H1 (cell line): ENCODE results near the gene ZSWIM6. TPM values are rescaled to one million over a fixed set of nuclear protein-coding genes. Genes with fewer than 3 reads are reported as not detected.

Experiments used
- CTCF ChIA-PET: fragments of 300-600 bp; sonication (Branson Sonifier 250); formaldehyde crosslinking; loops from one replicate; lab custom pipeline; 2021; ENCODE audit not compliant: partially characterized antibody; lab: Charles Lee
- POLR2A ChIA-PET: fragments of 300-600 bp; sonication (Branson Sonifier 250); formaldehyde crosslinking; loops from one replicate; lab custom pipeline; 2021; ENCODE audit warnings: inconsistent platforms; ENCODE audit not compliant: partially characterized antibody; lab: Charles Lee
- DNase-seq, 2 experiments: peaks; one replicate each; pipeline versions ENCODE4 v3.0.0 to v3.0.0-alpha.2; 2010 to 2022; ENCODE audit warnings: low spot score in 2 of 2, low read depth in 1 of 2, mixed read lengths in 1 of 2
- FAIRE-seq: peaks from 2 replicates; lab custom pipeline; 2011; peaks lifted over from hg19 to GRCh38; lab: Jason Lieb, UNC
- H2AFZ ChIP-seq: 2 replicates; pipeline ENCODE4 v1.8.1; 2012; ENCODE audit warnings: low read length, inconsistent platforms
- H2AK5ac ChIP-seq: 2 replicates; pipeline ENCODE4 v1.6.1; 2013; ENCODE audit warnings: low read depth, low read length
- H2BK120ac ChIP-seq: replicated peaks from 2 replicates; pipeline ENCODE3; 2013; ENCODE audit warnings: low read depth, low read length, inconsistent platforms
- H2BK12ac ChIP-seq: 2 replicates; pipeline ENCODE4 v1.6.1; 2013; ENCODE audit warnings: low read depth, low read length
- H2BK15ac ChIP-seq: 2 replicates; pipeline ENCODE4 v1.6.1; 2013; ENCODE audit warnings: low read length
- H2BK20ac ChIP-seq: 2 replicates; pipeline ENCODE4 v1.6.1; 2013; ENCODE audit warnings: low read length
- H2BK5ac ChIP-seq: 2 replicates; pipeline ENCODE4 v1.6.1; 2013; ENCODE audit warnings: low read depth, low read length
- H3K14ac ChIP-seq: 2 replicates; pipeline ENCODE4 v1.6.1; 2013; ENCODE audit warnings: inconsistent platforms; ENCODE audit not compliant: insufficient read length
- H3K18ac ChIP-seq: 2 replicates; pipeline ENCODE4 v1.6.1; 2013; ENCODE audit warnings: low read length; ENCODE audit errors: extremely low read depth
- H3K23ac ChIP-seq: 2 replicates; pipeline ENCODE4 v1.6.1; 2013; ENCODE audit warnings: inconsistent platforms; ENCODE audit not compliant: insufficient read length
- H3K23me2 ChIP-seq: 2 replicates; pipeline ENCODE4 v1.6.1; 2013; ENCODE audit warnings: low read depth, low read length
- H3K27ac ChIP-seq: 2 replicates; pipeline ENCODE4 v1.6.1; 2011; ENCODE audit warnings: low read depth, low read length, inconsistent platforms
- H3K27me3 ChIP-seq, 4 experiments: replicated peaks in 1 of 4; 1 replicate in 1 of 4; 2 replicates in 3 of 4; pipeline versions ENCODE4 v1.6.1 to v1.8.1; 2011 to 2013; ENCODE audit warnings: low read length in 3 of 4, mild to moderate bottlenecking in 3 of 4, inconsistent platforms in 2 of 4, mixed read lengths in 2 of 4, moderate library complexity in 1 of 4; ENCODE audit not compliant: control insufficient read depth in 3 of 4, insufficient read depth in 3 of 4; ENCODE audit errors: extremely low read depth in 1 of 4
- H3K36me3 ChIP-seq, 4 experiments: 2 replicates each; pipeline versions ENCODE4 v1.6.1 to v1.8.1; 2011 to 2013; ENCODE audit warnings: mild to moderate bottlenecking in 4 of 4, low read length in 3 of 4, moderate library complexity in 2 of 4, control low read depth in 1 of 4, inconsistent platforms in 1 of 4; ENCODE audit not compliant: insufficient read depth in 4 of 4, control insufficient read depth in 2 of 4
- H3K4ac ChIP-seq: replicated peaks from 2 replicates; pipeline ENCODE3; 2013; ENCODE audit warnings: low read length, low read depth, mixed read lengths, inconsistent platforms; ENCODE audit not compliant: insufficient read length
- H3K4me1 ChIP-seq, 4 experiments: replicated peaks in 1 of 4; 1 replicate in 1 of 4; 2 replicates in 3 of 4; pipeline versions ENCODE4 v1.6.1 to v1.8.1; 2011 to 2013; ENCODE audit warnings: low read length in 3 of 4, inconsistent platforms in 2 of 4, mixed read lengths in 1 of 4; ENCODE audit not compliant: insufficient read depth in 4 of 4, control insufficient read depth in 3 of 4
- H3K4me2 ChIP-seq, 2 experiments: 2 replicates each; pipeline versions ENCODE4 v1.6.1 to v1.8.1; 2011 to 2013; ENCODE audit warnings: low read depth in 2 of 2, low read length in 2 of 2, control low read depth in 1 of 2, inconsistent platforms in 1 of 2, mild to moderate bottlenecking in 1 of 2; ENCODE audit not compliant: insufficient read depth in 1 of 2
- H3K4me3 ChIP-seq, 4 experiments: fragments of 200-600, 300-600 bp in 1 of 4; sonication (generic), shearing (Covaris generic), sonication (Bioruptor Twin) in 1 of 4; 2 replicates each; pipeline versions ENCODE4 v1.5.1 to v1.8.1; 2011 to 2016; ENCODE audit warnings: low read length in 4 of 4, low read depth in 3 of 4, control low read depth in 2 of 4, inconsistent platforms in 2 of 4, mild to moderate bottlenecking in 2 of 4, mixed read lengths in 1 of 4, moderate library complexity in 1 of 4; ENCODE audit not compliant: insufficient read depth in 2 of 4; ENCODE audit errors: extremely low read depth in 1 of 4
- H3K56ac ChIP-seq: replicated peaks from 2 replicates; pipeline ENCODE3; 2013; ENCODE audit warnings: low read depth, mild to moderate bottlenecking, mixed read lengths, low read length, inconsistent platforms; ENCODE audit not compliant: insufficient read length
- H3K79me1 ChIP-seq: 2 replicates; pipeline ENCODE4 v1.6.1; 2013; ENCODE audit warnings: low read depth, low read length, control low read depth
- H3K79me2 ChIP-seq, 2 experiments: 2 replicates each; pipeline versions ENCODE4 v1.6.1 to v1.8.1; 2012 to 2013; ENCODE audit warnings: low read length in 2 of 2, mild to moderate bottlenecking in 2 of 2, inconsistent platforms in 1 of 2; ENCODE audit not compliant: insufficient read depth in 2 of 2, control insufficient read depth in 1 of 2
- H3K9ac ChIP-seq, 4 experiments: replicated peaks in 1 of 4; 1 replicate in 1 of 4; 2 replicates in 3 of 4; pipeline versions ENCODE4 v1.6.1 to v1.8.1; 2011 to 2013; ENCODE audit warnings: low read depth in 3 of 4, low read length in 3 of 4, control low read depth in 2 of 4, mild to moderate bottlenecking in 2 of 4, moderate library complexity in 2 of 4, inconsistent platforms in 1 of 4; ENCODE audit errors: extremely low read depth in 1 of 4
- H3K9me3 ChIP-seq, 2 experiments: 2 replicates each; pipeline versions ENCODE4 v1.6.1 to v1.8.1; 2012 to 2013; ENCODE audit warnings: mild to moderate bottlenecking in 2 of 2, moderate library complexity in 2 of 2, control low read depth in 1 of 2, inconsistent platforms in 1 of 2, low read depth in 1 of 2, low read length in 1 of 2, mixed read lengths in 1 of 2; ENCODE audit not compliant: insufficient read depth in 2 of 2
- H4K20me1 ChIP-seq, 2 experiments: replicated peaks in 1 of 2; 2 replicates each; pipeline versions ENCODE3 to v1.8.1; 2011 to 2013; ENCODE audit warnings: inconsistent platforms in 2 of 2, low read length in 2 of 2, mild to moderate bottlenecking in 1 of 2; ENCODE audit not compliant: insufficient read depth in 2 of 2, control insufficient read depth in 1 of 2
- H4K5ac ChIP-seq: 2 replicates; pipeline ENCODE4 v1.6.1; 2013; ENCODE audit warnings: low read length, low read depth, mixed read lengths, inconsistent platforms; ENCODE audit not compliant: insufficient read length
- H4K8ac ChIP-seq: 2 replicates; pipeline ENCODE4 v1.8.0; 2013; ENCODE audit warnings: mild to moderate bottlenecking, moderate library complexity, low read length, inconsistent platforms; ENCODE audit not compliant: insufficient read depth; ENCODE audit errors: extremely low read depth
- H4K91ac ChIP-seq: replicated peaks from 2 replicates; pipeline ENCODE3; 2013; ENCODE audit warnings: low read length, mixed read lengths, inconsistent platforms; ENCODE audit not compliant: insufficient read length
- CTBP2 ChIP-seq: IDR thresholded peaks from 2 replicates; pipeline ENCODE4 v1.7.0; 2011; ENCODE audit warnings: borderline replicate concordance, mild to moderate bottlenecking, moderate library complexity, mixed read lengths, low read length; ENCODE audit not compliant: insufficient read depth, insufficient read length
- CTCF ChIP-seq, 3 experiments: IDR thresholded peaks; 1 replicate in 2 of 3; 2 replicates in 1 of 3; pipeline versions ENCODE4 v1.5.1 to v1.6.1; 2011; ENCODE audit warnings: low read length in 3 of 3, mild to moderate bottlenecking in 3 of 3, inconsistent platforms in 2 of 3, low read depth in 1 of 3, moderate library complexity in 1 of 3; ENCODE audit not compliant: insufficient read depth in 1 of 3; ENCODE audit errors: control extremely low read depth in 1 of 3
- GABPA ChIP-seq: IDR thresholded peaks from 2 replicates; pipeline ENCODE4 v1.6.1; 2011; ENCODE audit warnings: mild to moderate bottlenecking, low read length, moderate library complexity, borderline replicate concordance; ENCODE audit not compliant: insufficient read depth
- NANOG ChIP-seq: IDR thresholded peaks from 2 replicates; pipeline ENCODE4 v1.6.1; 2011; ENCODE audit warnings: low read length, low read depth, mild to moderate bottlenecking, inconsistent platforms; ENCODE audit not compliant: insufficient read depth, poor library complexity, severe bottlenecking
- NRF1 ChIP-seq: IDR thresholded peaks from 2 replicates; pipeline ENCODE4 v1.6.1; 2011; ENCODE audit warnings: mild to moderate bottlenecking, low read depth, low read length, improper control_type of control experiment
- RAD21 ChIP-seq, 2 experiments: IDR thresholded peaks in 1 of 2; conservative IDR thresholded peaks in 1 of 2; 2 replicates each; pipeline ENCODE4 v1.6.1; 2011; ENCODE audit warnings: low read depth in 2 of 2, low read length in 2 of 2, improper control_type of control experiment in 1 of 2, inconsistent platforms in 1 of 2, mild to moderate bottlenecking in 1 of 2, moderate library complexity in 1 of 2
- ZNF274 ChIP-seq: IDR thresholded peaks from 2 replicates; pipeline ENCODE4 v1.7.0; 2012; ENCODE audit warnings: low read length, borderline replicate concordance; ENCODE audit errors: extremely low read depth
- WGBS, 2 experiments: shearing (Covaris generic) in 1 of 2; methylation state at CpG; one replicate each; pipeline versions ENCODE4 v1.1.6 to v1.1.7; 2013 to 2015; ENCODE audit warnings: low lambda C conversion rate in 2 of 2, mixed read lengths in 2 of 2, inconsistent platforms in 1 of 2, low coverage in 1 of 2, missing lambda C conversion rate in 1 of 2; ENCODE audit not compliant: insufficient replicate concordance in 2 of 2, insufficient coverage in 1 of 2, insufficient read length in 1 of 2; ENCODE audit errors: extremely low coverage in 1 of 2, missing lambda C conversion rate in 1 of 2; 5-methylcytosine and 5-hydroxymethylcytosine counted together
- polyA plus RNA-seq, 7 experiments: library from polyadenylated mRNA; depleted of rRNA in 3 of 7; stranded (reverse) in 5 of 7; unstranded in 2 of 7; fragments of >200 nt in 5 of 7; fragments of 200-250 nt in 2 of 7; gene quantifications; 1 replicate in 5 of 7; 2 replicates in 1 of 7; 4 replicates in 1 of 7; pipeline versions ENCODE4 v1.2.1 to v1.2.3, GENCODE V29; 2011 to 2013; ENCODE audit warnings: missing spikeins in 2 of 7, mixed read lengths in 2 of 7
- total RNA-seq: library from RNA; stranded (reverse); fragmentation: NEBNext Ultra II Directional; extraction: Animal tissue kit (Norgen Biotek cat#: 25700); gene quantifications from 2 replicates; pipeline ENCODE4 v1.2.1, GENCODE V29; 2021
- TF ChIP-seq, protein P1 (sequence below): IDR thresholded peaks from 2 replicates; pipeline ENCODE4 v1.6.1; 2011; ENCODE audit warnings: low read depth, mild to moderate bottlenecking, low read length; ENCODE audit not compliant: insufficient read depth

The ZSWIM6 gene
- total and polyA plus RNA-seq, 2 of the 8 experiments (the other 6 are each of a cell fraction or from before 2014, with no cell fraction given), result 7.9 to 12.4 TPM

GRCh38 chr5:61464512-61464911 is 132.5 kb downstream of the ZSWIM6 start:
- TF ChIP-seq GABPA (no peak), CTBP2 (no peak), CTCF (IDR thresholded peaks at IDR 0.05; ENCODE audit: control extremely low read depth in 1 of 3, insufficient read depth in 1 of 3, low read depth in 1 of 3, low read length in 3 of 3) (no peak), RAD21 (IDR thresholded peaks at IDR 0.05 in 1 of 2, conservative IDR thresholded peaks at IDR 0.05 in 1 of 2; ENCODE audit: low read depth in 2 of 2, low read length in 2 of 2) (no peak), NRF1 (no peak), NANOG (no peak), ZNF274 (no peak)
- TF ChIP-seq, protein P1, sequence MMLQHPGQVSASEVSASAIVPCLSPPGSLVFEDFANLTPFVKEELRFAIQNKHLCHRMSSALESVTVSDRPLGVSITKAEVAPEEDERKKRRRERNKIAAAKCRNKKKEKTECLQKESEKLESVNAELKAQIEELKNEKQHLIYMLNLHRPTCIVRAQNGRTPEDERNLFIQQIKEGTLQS, result no peak
- Histone ChIP-seq H2BK15ac (no peak overlapping the region), H4K5ac (no peak overlapping the region), H3K4me3 (no peak overlapping the region), H2AFZ (no peak overlapping the region), H3K27me3 (no peaks in the 10 kb centered on the region), H3K4ac (no peak overlapping the region), H2AK5ac (no peak overlapping the region), H3K79me2 (peaks cover 0 to 23% of the 10 kb centered on the region in 2 experiments; a peak in 2 of 4 replicates), H3K23ac (no peak overlapping the region), H4K91ac (no peak overlapping the region), H3K4me1 (peaks cover 0 to 8% (median 2%) of the 10 kb centered on the region in 4 experiments; a peak in 1 of 7 replicates), H3K23me2 (no peaks in the 10 kb centered on the region), H3K27ac (no peak overlapping the region), H3K14ac (no peak overlapping the region), H2BK20ac (no peak overlapping the region), H3K18ac (no peak overlapping the region; the same call in 1 of the 2 replicates), H3K79me1 (no peaks in the 10 kb centered on the region; the same call in 1 of the 2 replicates), H3K4me2 (no peak overlapping the region), H3K56ac (no peak overlapping the region), H2BK12ac (no peak overlapping the region), H2BK120ac (no peak overlapping the region), H3K36me3 (no peaks in the 10 kb centered on the region; a peak in 1 of 8 replicates), H2BK5ac (no peak overlapping the region), H4K8ac (no peak overlapping the region), H3K9me3 (no peaks in the 10 kb centered on the region), H4K20me1 (peaks cover 0 to 2% of the 10 kb centered on the region in 2 experiments), H3K9ac (no peak overlapping the region)
- DNase-seq (no peak), FAIRE-seq (no peak)
- ChIA-PET POLR2A (no interaction called here), CTCF (no interaction called here)
- WGBS, 2 experiments, result 92% methylated on average over 4 of the region's 4 CpGs; no CpG with 5 or more reads in 1 of the 2 experiments
